ENCODE measurements around the gene EPC1. TPM values are rescaled to one million over a fixed set of nuclear protein-coding genes. Genes with fewer than 3 reads are reported as not detected.

Gene EPC1
- total and polyA plus RNA-seq, 2 of the 8 experiments (the other 6 are each of a cell fraction or from before 2014, with no cell fraction given), result 23.7 to 42.3 TPM

DNA sequence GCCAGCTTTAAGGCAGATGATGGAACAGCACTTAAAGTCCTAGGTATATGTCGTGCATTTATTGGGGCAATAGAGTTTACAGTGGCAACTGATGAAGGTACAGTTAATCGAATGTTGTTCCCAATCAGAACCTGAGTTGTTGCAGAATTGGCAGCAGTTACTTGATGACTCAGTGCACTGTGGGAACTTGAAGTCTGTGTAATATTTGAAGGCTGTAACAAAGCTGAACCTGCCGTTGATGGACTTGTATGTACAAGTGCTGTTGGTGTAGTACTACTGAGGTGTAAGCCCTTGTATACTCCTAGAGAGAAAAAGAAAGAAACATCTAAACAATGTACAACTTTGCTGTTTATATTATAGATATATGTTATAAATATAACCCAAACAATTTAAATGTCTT is 75.3 kb downstream of the EPC1 start:
- Histone ChIP-seq H4K20me1 (replicated peaks in 1 of 2; ENCODE audit: control insufficient read depth in 1 of 2, insufficient read depth in 2 of 2, low read length in 2 of 2) (no peaks in the 10 kb centered on the region), H3K18ac (ENCODE audit: extremely low read depth, low read length) (no peak overlapping the region), H4K8ac (ENCODE audit: extremely low read depth, insufficient read depth, low read length) (no peak overlapping the region; the same call in 1 of the 2 replicates), H2BK15ac (ENCODE audit: low read length) (no peak overlapping the region), H3K79me2 (ENCODE audit: control insufficient read depth in 1 of 2, insufficient read depth in 2 of 2, low read length in 2 of 2) (no peaks in the 10 kb centered on the region; a peak in 1 of 4 replicates), H2BK12ac (ENCODE audit: low read depth, low read length) (no peak overlapping the region), H3K23me2 (ENCODE audit: low read depth, low read length) (no peaks in the 10 kb centered on the region), H3K9ac (replicated peaks in 1 of 4; ENCODE audit: extremely low read depth in 1 of 4, low read depth in 3 of 4, low read length in 3 of 4) (no peak overlapping the region), H4K91ac (replicated peaks; ENCODE audit: insufficient read length, low read length) (no peak overlapping the region), H2AFZ (ENCODE audit: low read length) (no peak overlapping the region), H3K27ac (ENCODE audit: low read depth, low read length) (no peak overlapping the region), H2BK5ac (ENCODE audit: low read depth, low read length) (no peak overlapping the region), H2BK120ac (replicated peaks; ENCODE audit: low read depth, low read length) (no peak overlapping the region), H2BK20ac (ENCODE audit: low read length) (no peak overlapping the region), H3K4me1 (replicated peaks in 1 of 4; ENCODE audit: control insufficient read depth in 3 of 4, insufficient read depth in 4 of 4, low read length in 3 of 4) (peaks cover 0 to 2% (median under 1%) of the 10 kb centered on the region in 4 experiments; a peak in 4 of 7 replicates), H3K9me3 (ENCODE audit: insufficient read depth in 2 of 2, low read depth in 1 of 2, low read length in 1 of 2) (no peaks in the 10 kb centered on the region), H3K4me3 (ENCODE audit: extremely low read depth in 1 of 4, insufficient read depth in 2 of 4, low read depth in 3 of 4, low read length in 4 of 4) (no peak overlapping the region), H3K4ac (replicated peaks; ENCODE audit: insufficient read length, low read depth, low read length) (no peak overlapping the region), H3K14ac (ENCODE audit: insufficient read length) (no peak overlapping the region), H3K4me2 (ENCODE audit: insufficient read depth in 1 of 2, low read depth in 2 of 2, low read length in 2 of 2) (no peak overlapping the region), H2AK5ac (ENCODE audit: low read depth, low read length) (no peak overlapping the region), H3K36me3 (ENCODE audit: control insufficient read depth in 2 of 4, insufficient read depth in 4 of 4, low read length in 3 of 4) (peaks cover 7 to 47% (median 24%) of the 10 kb centered on the region in 4 experiments), H4K5ac (ENCODE audit: insufficient read length, low read depth, low read length) (no peak overlapping the region), H3K23ac (ENCODE audit: insufficient read length) (no peak overlapping the region), H3K27me3 (replicated peaks in 1 of 4; ENCODE audit: control insufficient read depth in 3 of 4, extremely low read depth in 1 of 4, insufficient read depth in 3 of 4, low read length in 3 of 4) (no peaks in the 10 kb centered on the region), H3K56ac (replicated peaks; ENCODE audit: insufficient read length, low read depth, low read length) (no peak overlapping the region), H3K79me1 (ENCODE audit: low read depth, low read length) (no peaks in the 10 kb centered on the region)
- DNase-seq (ENCODE audit: low read depth in 1 of 2, low spot score in 2 of 2), result no peak
- no peak for TF ChIP-seq MAFK (IDR thresholded peaks at IDR 0.05; ENCODE audit: low read depth, low read length)
- no peak for TF ChIP-seq NANOG (IDR thresholded peaks at IDR 0.05; ENCODE audit: insufficient read depth, low read depth, low read length, poor library complexity, severe bottlenecking)
- no peak for TF ChIP-seq TCF12 (IDR thresholded peaks at IDR 0.05; ENCODE audit: low read depth, low read length)
- POLR2A ChIA-PET (ENCODE audit: partially characterized antibody), result interaction anchor here (0.6 kb wide), 1 partner anchor 137 kb away, joined by 3 read pairs; no protein-coding TSS in a partner anchor
- CTCF ChIA-PET (ENCODE audit: partially characterized antibody), result no interaction called here
- WGBS, 2 experiments (ENCODE audit: extremely low coverage in 1 of 2, insufficient coverage in 1 of 2, insufficient read length in 1 of 2, insufficient replicate concordance in 2 of 2, low coverage in 1 of 2, low lambda C conversion rate in 2 of 2, missing lambda C conversion rate in 1 of 2), result 92% methylated on average over 3 of the region's 3 CpGs; no CpG with 5 or more reads in 1 of the 2 experiments
- FAIRE-seq, result no peak

Measured in H1 (cell line).